Activated naive CD4-positive, alpha-beta T cell treated with anti-CD3 and anti-CD28 coated beads for 36 hours (primary cell): ENCODE data around the gene GPR152. TPM values are rescaled to one million over a fixed set of nuclear protein-coding genes. Genes with fewer than 3 reads are reported as not detected.
A peak's percentile ranks its signal among the peaks of the same experiment; 100 is the strongest.
"Not testable (repeated sequence)": the region's sequence is repeated elsewhere in the genome, so short reads cannot be mapped to it uniquely, and the experiment has no call there.

Source experiments
- CTCF ChIA-PET: fragments of 350-600 bp; sonication (Branson Sonifier 250); formaldehyde crosslinking; loops from one replicate; lab custom pipeline; 2021; ENCODE audit warnings: antibody characterized with exemption; lab: Charles Lee
- DNase-seq: peaks from one replicate; pipeline ENCODE4 v3.0.0-alpha.2; 2020
- H3K27ac Mint-ChIP-seq: one replicate; pipeline ENCODE4 v1.8.0; 2021; ENCODE audit warnings: mild to moderate bottlenecking, mixed read lengths
- H3K27me3 Mint-ChIP-seq: one replicate; pipeline ENCODE4 v1.8.0; 2021; ENCODE audit warnings: low read depth, mixed read lengths
- H3K36me3 Mint-ChIP-seq: one replicate; pipeline ENCODE4 v1.8.0; 2021; ENCODE audit warnings: low read depth, mixed read lengths
- H3K4me1 Mint-ChIP-seq: one replicate; pipeline ENCODE4 v1.8.0; 2021; ENCODE audit warnings: low read depth, mixed read lengths
- H3K4me3 Mint-ChIP-seq: one replicate; pipeline ENCODE4 v1.8.0; 2021; ENCODE audit warnings: mild to moderate bottlenecking, moderate library complexity, mixed read lengths
- H3K9me3 Mint-ChIP-seq: one replicate; pipeline ENCODE4 v1.8.0; 2021; ENCODE audit warnings: mixed read lengths
- intact Hi-C: fragments of 100-400 bp; cut with micrococcal nuclease; formaldehyde crosslinking; loops from one replicate; pipeline ENCODE4 v1.15.1; 2023
- total RNA-seq, 2 experiments: library from RNA; stranded (reverse); gene quantifications; one replicate each; pipeline ENCODE4 v1.2.3, GENCODE V29; 2021

GPR152 gene
- total RNA-seq, 2 experiments from 2014 or later, result not detected

GRCh38 chr11:67433536-67434394, 18.8 kb downstream of the GPR152 start:
- H3K4me3 Mint-ChIP-seq, result no peak overlapping the region
- DNase-seq, result no peak
- peaks cover 40% of the 10 kb centered on the region for H3K36me3 Mint-ChIP-seq
- peak overlapping the region; percentile 93 for H3K27ac Mint-ChIP-seq
- intact Hi-C loops, result no loop called here
- no peaks in the 10 kb centered on the region for H3K9me3 Mint-ChIP-seq
- CTCF ChIA-PET, result no interaction called here
- H3K27me3 Mint-ChIP-seq, result no peaks in the 10 kb centered on the region
- H3K4me1 Mint-ChIP-seq, result peaks cover 50% of the 10 kb centered on the region

- CTCF ChIA-PET, result no interaction called here
- Mint-ChIP-seq H3K36me3 (peaks cover 35% of the 10 kb centered on the region), H3K9me3 (no peaks in the 10 kb centered on the region), H3K4me3 (no peak overlapping the region), H3K27ac (peak overlapping the region; percentile 93), H3K4me1 (peaks cover 49% of the 10 kb centered on the region), H3K27me3 (no peaks in the 10 kb centered on the region)
- no peak for DNase-seq
- intact Hi-C loops, result no loop called here
Measured at GRCh38 chr11:67432655-67433349, 19.7 kb downstream of the GPR152 start.

- no peaks in the 10 kb centered on the region for H3K9me3 Mint-ChIP-seq
- H3K27me3 Mint-ChIP-seq, result no peaks in the 10 kb centered on the region
- H3K4me1 Mint-ChIP-seq, result peaks cover 56% of the 10 kb centered on the region
- peak overlapping the region; percentile 9 for H3K27ac Mint-ChIP-seq
- peaks cover 27% of the 10 kb centered on the region for H3K36me3 Mint-ChIP-seq
- peak overlapping the region; percentile 2 for H3K4me3 Mint-ChIP-seq
- intact Hi-C loops, result no loop called here
- CTCF ChIA-PET, result no interaction called here
- no peak for DNase-seq
Measured at GRCh38 chr11:67431346-67432249, 20.9 kb downstream of the GPR152 start.

GRCh38 chr11:67429722-67430121, 22.8 kb downstream of the GPR152 start:
- H3K4me1 Mint-ChIP-seq, result peaks cover 44% of the 10 kb centered on the region
- CTCF ChIA-PET, result interaction anchor here (0.7 to 2.7 kb wide), 2 partner anchors 26 to 28 kb away, joined by 5 to 7 read pairs; partner anchors contain the start of genes PPP1CA and TBC1D10C
- no peaks in the 10 kb centered on the region for H3K27me3 Mint-ChIP-seq
- DNase-seq, result no peak
- H3K4me3 Mint-ChIP-seq, result peak overlapping the region; percentile 98
- intact Hi-C loops, result loop anchor here (2.0 kb wide), 1 partner anchor 39 kb away; the partner anchor contains the start of gene TMEM134
- no peaks in the 10 kb centered on the region for H3K9me3 Mint-ChIP-seq
- peak overlapping the region; percentile 97 for H3K27ac Mint-ChIP-seq
- H3K36me3 Mint-ChIP-seq, result peaks cover 18% of the 10 kb centered on the region

GRCh38 chr11:67429038-67429668, 23.4 kb downstream of the GPR152 start:
- no peak for DNase-seq
- peaks cover 42% of the 10 kb centered on the region for H3K4me1 Mint-ChIP-seq
- intact Hi-C loops, result loop anchor here (2.0 kb wide), 1 partner anchor 40 kb away; the partner anchor contains the start of gene TMEM134

GRCh38 chr11:67428052-67429001, 24.2 kb downstream of the GPR152 start, which contains the start of gene RPS6KB2:
TSS of gene RPS6KB2 (plus strand) at chr11:67428494. CDS start at chr11:67428546, 52 bp downstream.
- Mint-ChIP-seq H3K27ac (peak within 1 kb of the TSS; percentile 97), H3K9me3 (no peaks in the 10 kb centered on the region), H3K27me3 (no peaks in the 10 kb centered on the region), H3K4me3 (peak within 1 kb of the TSS; percentile 98), H3K36me3 (peaks cover 12% of the 10 kb centered on the region), H3K4me1 (peaks cover 35% of the 10 kb centered on the region)
- DNase-seq, result peak; percentile 100
- intact Hi-C loops, result loop anchor here (1.0 to 2.0 kb wide), 3 partner anchors 8 to 40 kb away; partner anchors contain the start of gene TMEM134
- CTCF ChIA-PET, result interaction anchor here (0.6 to 2.7 kb wide), 3 partner anchors 11 to 26 kb away, joined by 3 to 7 read pairs (median 4); partner anchors contain the start of genes PPP1CA and TBC1D10C

More at GRCh38 chr11:67429038-67429668, 23.4 kb downstream of the GPR152 start:
- CTCF ChIA-PET, result interaction anchor here (0.6 to 2.7 kb wide), 4 partner anchors 10 to 27 kb away, joined by 3 to 7 read pairs (median 4); partner anchors contain the start of genes PPP1CA and TBC1D10C
- H3K36me3 Mint-ChIP-seq, result peaks cover 15% of the 10 kb centered on the region
- no peaks in the 10 kb centered on the region for H3K9me3 Mint-ChIP-seq
- no peaks in the 10 kb centered on the region for H3K27me3 Mint-ChIP-seq
- peak overlapping the region; percentile 97 for H3K27ac Mint-ChIP-seq
- H3K4me3 Mint-ChIP-seq, result peak overlapping the region; percentile 98

GRCh38 chr11:67427364-67427859, 25.1 kb downstream of the GPR152 start:
- peak; percentile 28 for DNase-seq
- H3K9me3 Mint-ChIP-seq, intact Hi-C loops, H3K27me3 Mint-ChIP-seq: not testable (repeated sequence)
- Mint-ChIP-seq H3K27ac (peak overlapping the region; percentile 97), H3K4me3 (peak overlapping the region; percentile 98), H3K4me1 (peaks cover 34% of the 10 kb centered on the region), H3K36me3 (peaks cover 12% of the 10 kb centered on the region)
- CTCF ChIA-PET, result interaction anchor here (1.8 to 2.7 kb wide), 2 partner anchors 24 to 25 kb away, joined by 4 to 7 read pairs; partner anchors contain the start of genes PPP1CA and TBC1D10C

- intact Hi-C loops, result no loop called here
- CTCF ChIA-PET, result interaction anchor here (0.6 kb wide), 1 partner anchor 129 kb away, joined by 6 read pairs; no protein-coding TSS in a partner anchor
- no peaks in the 10 kb centered on the region for H3K9me3 Mint-ChIP-seq
- no peaks in the 10 kb centered on the region for H3K27me3 Mint-ChIP-seq
- H3K4me1 Mint-ChIP-seq, result peaks cover 30% of the 10 kb centered on the region
- peaks cover 3% of the 10 kb centered on the region for H3K36me3 Mint-ChIP-seq
- no peak overlapping the region for H3K27ac Mint-ChIP-seq
- no peak for DNase-seq
- H3K4me3 Mint-ChIP-seq, result no peak overlapping the region
Measured at GRCh38 chr11:67423891-67424613, 28.5 kb downstream of the GPR152 start.

- no peak overlapping the region for H3K27ac Mint-ChIP-seq
- no peak overlapping the region for H3K4me3 Mint-ChIP-seq
- CTCF ChIA-PET, result no interaction called here
- H3K36me3 Mint-ChIP-seq, result peaks cover 2% of the 10 kb centered on the region
- intact Hi-C loops, result no loop called here
- no peaks in the 10 kb centered on the region for H3K27me3 Mint-ChIP-seq
- no peak for DNase-seq
- no peaks in the 10 kb centered on the region for H3K9me3 Mint-ChIP-seq
- H3K4me1 Mint-ChIP-seq, result peaks cover 32% of the 10 kb centered on the region
Measured at GRCh38 chr11:67423466-67423865, 29.1 kb downstream of the GPR152 start.

GRCh38 chr11:67422891-67423290, 29.6 kb downstream of the GPR152 start:
- no peak for DNase-seq
- H3K4me1 Mint-ChIP-seq, result peaks cover 36% of the 10 kb centered on the region
- no peaks in the 10 kb centered on the region for H3K9me3 Mint-ChIP-seq
- no peak overlapping the region for H3K27ac Mint-ChIP-seq
- CTCF ChIA-PET, result no interaction called here
- H3K36me3 Mint-ChIP-seq, result no peaks in the 10 kb centered on the region
- no peak overlapping the region for H3K4me3 Mint-ChIP-seq
- intact Hi-C loops, result no loop called here
- no peaks in the 10 kb centered on the region for H3K27me3 Mint-ChIP-seq
